Measurements from ENCODE around the gene SNX13.

GRCh38 chr7:17932770-17933169 is 7.5 kb downstream of the SNX13 start:
- TF ChIP-seq CTCF (IDR thresholded peaks at IDR 0.05) (no peak), POLR2A (IDR thresholded peaks at IDR 0.05) (no peak)

Measured in lower leg skin (tissue), 3 donors.